Naive thymus-derived CD4-positive, alpha-beta T cell (primary cell): ENCODE results near the gene JADE3. TPM values are rescaled to one million over a fixed set of nuclear protein-coding genes. Genes with fewer than 3 reads are reported as not detected.

Experiments
- ATAC-seq: fragments of 150-1000 bp; cut with Tn5 transposase; 2 replicates; pipeline ENCODE4 v1.10.0; 2021; ENCODE audit warnings: mild to moderate bottlenecking, moderate library complexity
- CTCF ChIA-PET: fragments of 350-600 bp; sonication (Branson Sonifier 250); formaldehyde crosslinking; loops from one replicate; lab custom pipeline; 2021; ENCODE audit warnings: antibody characterized with exemption; lab: Charles Lee
- POLR2A ChIA-PET: fragments of 350-600 bp; sonication (Branson Sonifier 250); formaldehyde crosslinking; loops from one replicate; lab custom pipeline; 2021; ENCODE audit warnings: antibody characterized with exemption, inconsistent platforms; lab: Charles Lee
- DNase-seq, 9 donors: peaks; one replicate each; pipeline versions ENCODE4 v3.0.0 to v3.0.0-alpha.2; 2020 to 2022; ENCODE audit warnings: mixed read lengths in 1 of 9
- H3K27ac ChIP-seq: one replicate; pipeline ENCODE4 v1.7.0; 2013; ENCODE audit warnings: mild to moderate bottlenecking, low read depth, low read length, moderate library complexity
- H3K27me3 ChIP-seq, 2 donors: one replicate each; pipeline ENCODE4 v1.7.0; 2013; ENCODE audit warnings: low read length in 2 of 2, mild to moderate bottlenecking in 2 of 2, moderate library complexity in 2 of 2; ENCODE audit not compliant: control insufficient read depth in 2 of 2, insufficient read depth in 2 of 2
- H3K36me3 ChIP-seq, 3 experiments: 1 replicate in 2 of 3; 2 replicates in 1 of 3; pipeline ENCODE4 v1.7.0; 2013; ENCODE audit warnings: low read length in 3 of 3, mild to moderate bottlenecking in 3 of 3, moderate library complexity in 1 of 3; ENCODE audit not compliant: insufficient read depth in 3 of 3, control insufficient read depth in 2 of 3
- H3K4me1 ChIP-seq, 2 donors: one replicate each; pipeline ENCODE4 v1.7.0; 2013; ENCODE audit warnings: low read length in 2 of 2, mild to moderate bottlenecking in 2 of 2, moderate library complexity in 1 of 2; ENCODE audit not compliant: control insufficient read depth in 2 of 2, insufficient read depth in 2 of 2
- H3K4me3 ChIP-seq: 2 replicates; pipeline ENCODE4 v1.7.0; 2013; ENCODE audit warnings: mild to moderate bottlenecking, low read length
- H3K9me3 ChIP-seq, 3 experiments: 1 replicate in 2 of 3; 2 replicates in 1 of 3; pipeline ENCODE4 v1.7.0; 2013; ENCODE audit warnings: low read length in 3 of 3; ENCODE audit not compliant: control insufficient read depth in 2 of 3
- H3K27ac Mint-ChIP-seq, 9 donors: one replicate each; pipeline ENCODE4 v1.8.0; 2020 to 2022; ENCODE audit warnings: mixed read lengths in 9 of 9, mild to moderate bottlenecking in 8 of 9, moderate library complexity in 5 of 9, inconsistent platforms in 2 of 9
- H3K27me3 Mint-ChIP-seq, 5 donors: one replicate each; pipeline ENCODE4 v1.8.0; 2021 to 2022; ENCODE audit warnings: mixed read lengths in 5 of 5, mild to moderate bottlenecking in 1 of 5
- H3K36me3 Mint-ChIP-seq, 5 donors: one replicate each; pipeline ENCODE4 v1.8.0; 2020 to 2022; ENCODE audit warnings: mixed read lengths in 5 of 5, mild to moderate bottlenecking in 3 of 5, inconsistent platforms in 1 of 5
- H3K4me1 Mint-ChIP-seq, 7 donors: one replicate each; pipeline ENCODE4 v1.8.0; 2020 to 2022; ENCODE audit warnings: mixed read lengths in 7 of 7, mild to moderate bottlenecking in 3 of 7, inconsistent platforms in 1 of 7
- H3K4me3 Mint-ChIP-seq, 10 donors: one replicate each; pipeline ENCODE4 v1.8.0; 2020 to 2022; ENCODE audit warnings: mild to moderate bottlenecking in 10 of 10, mixed read lengths in 10 of 10, moderate library complexity in 6 of 10, inconsistent platforms in 2 of 10
- H3K9me3 Mint-ChIP-seq, 11 donors: one replicate each; pipeline ENCODE4 v1.8.0; 2020 to 2022; ENCODE audit warnings: mixed read lengths in 11 of 11, mild to moderate bottlenecking in 4 of 11, inconsistent platforms in 1 of 11, moderate library complexity in 1 of 11
- intact Hi-C, 2 donors: fragments of 100-400 bp; cut with micrococcal nuclease; formaldehyde crosslinking; loops; one replicate each; pipeline ENCODE4 v1.15.1; 2023
- polyA plus RNA-seq, 2 donors: library from polyadenylated mRNA; unstranded; fragments of 300-500 nt; fragmentation: Illumina TruSeq; gene quantifications; one replicate each; pipeline ENCODE4 v1.2.3, GENCODE V29; 2021
- total RNA-seq, 6 experiments: library from RNA in 5 of 6; stranded (reverse) in 5 of 6; gene quantifications; 1 replicate in 5 of 6; 2 replicates in 1 of 6; pipeline ENCODE4 v1.2.3 and lab custom pipeline; 2021 to 2026

JADE3 gene
- total and polyA plus RNA-seq, 7 experiments from 2014 or later, result 0.05 to 1.3 (median 0.16) TPM; not detected in 1

DNA sequence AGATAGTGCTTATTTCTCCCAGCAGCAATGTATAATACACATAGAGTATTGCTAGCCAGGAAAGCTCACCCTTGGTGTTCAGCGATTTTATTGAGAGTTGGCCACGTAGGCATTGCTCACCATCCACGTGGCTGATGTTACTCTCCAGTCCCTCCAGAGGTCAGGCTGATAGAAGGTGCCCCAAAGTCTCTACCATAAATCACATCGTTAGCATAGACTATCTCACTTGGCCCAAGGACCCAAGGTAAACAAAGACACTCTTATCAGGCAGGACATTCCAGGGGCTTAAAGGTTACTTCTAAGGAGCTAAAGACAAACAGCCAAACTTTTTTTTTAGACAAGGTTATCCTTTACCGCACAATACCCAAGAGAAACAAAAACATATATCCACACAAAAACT is 135.8 kb downstream of the JADE3 start:
- Mint-ChIP-seq H3K4me3 (no peak overlapping the region), H3K36me3 (no peaks in the 10 kb centered on the region), H3K27ac (no peak overlapping the region), H3K27me3 (peaks cover 0 to 6% (median 4%) of the 10 kb centered on the region in 5 donors), H3K4me1 (no peaks in the 10 kb centered on the region), H3K9me3 (peaks cover 0 to 19% (median 11%) of the 10 kb centered on the region in 11 donors)
- Histone ChIP-seq H3K4me3 (no peak overlapping the region), H3K9me3 (no peaks in the 10 kb centered on the region), H3K27ac (no peak overlapping the region), H3K27me3 (no peaks in the 10 kb centered on the region), H3K36me3 (no peaks in the 10 kb centered on the region), H3K4me1 (no peaks in the 10 kb centered on the region)
- ATAC-seq, result no peak
- DNase-seq, result no peak
- ChIA-PET CTCF (no interaction called here), POLR2A (no interaction called here)
- intact Hi-C loops, result no loop called here

DNA sequence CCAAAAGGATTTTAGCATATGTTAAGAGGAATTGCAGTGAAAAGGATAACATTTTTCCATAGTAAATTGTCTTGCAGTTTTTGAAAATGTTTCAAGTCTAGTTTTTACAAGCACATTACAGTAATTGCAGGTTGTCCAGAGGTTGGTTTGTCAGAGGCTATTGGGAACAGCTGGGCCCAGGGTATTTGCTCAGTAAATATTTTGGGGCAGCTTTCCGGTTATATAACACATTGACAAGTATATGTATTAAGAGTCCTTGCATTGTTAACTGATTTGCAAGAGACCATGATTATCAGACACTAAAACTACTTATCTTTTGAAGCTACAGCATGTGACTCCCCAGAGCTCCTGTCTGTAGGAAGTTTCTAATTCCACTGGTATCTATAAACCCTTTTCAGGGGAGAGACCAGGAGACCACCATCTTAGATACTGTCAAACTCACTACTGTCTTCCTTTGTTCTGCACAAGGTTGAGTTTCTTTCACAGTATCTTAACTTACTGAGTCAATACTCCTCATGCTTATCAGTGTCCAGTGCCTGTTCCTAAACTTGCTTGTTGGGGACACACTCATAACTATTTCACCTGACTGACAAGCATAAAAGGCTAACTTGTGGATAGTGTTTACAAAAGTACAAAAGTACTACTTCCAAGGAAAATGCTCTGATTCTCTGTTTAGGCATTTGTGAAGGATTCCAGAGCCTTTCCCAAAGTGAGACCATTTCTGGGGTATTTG is 147.1 kb downstream of the JADE3 start:
- DNase-seq, result no peak
- no peaks in the 10 kb centered on the region for H3K36me3 Mint-ChIP-seq
- ATAC-seq, result no peak
- Histone ChIP-seq H3K36me3 (no peaks in the 10 kb centered on the region), H3K27ac (no peak overlapping the region), H3K9me3 (no peaks in the 10 kb centered on the region), H3K4me3 (no peak overlapping the region), H3K27me3 (no peaks in the 10 kb centered on the region), H3K4me1 (no peaks in the 10 kb centered on the region)
- intact Hi-C loops, result no loop called here
- ChIA-PET POLR2A (no interaction called here), CTCF (interaction anchor here (0.6 kb wide), 1 partner anchor 28 kb away, joined by 3 read pairs; no protein-coding TSS in a partner anchor)
- no peak overlapping the region for H3K4me3 Mint-ChIP-seq
- H3K27ac Mint-ChIP-seq, result no peak overlapping the region
- no peaks in the 10 kb centered on the region for H3K9me3 Mint-ChIP-seq
- no peaks in the 10 kb centered on the region for H3K4me1 Mint-ChIP-seq
- H3K27me3 Mint-ChIP-seq, result peaks cover 0 to 6% (median 0%) of the 10 kb centered on the region in 5 donors

DNA sequence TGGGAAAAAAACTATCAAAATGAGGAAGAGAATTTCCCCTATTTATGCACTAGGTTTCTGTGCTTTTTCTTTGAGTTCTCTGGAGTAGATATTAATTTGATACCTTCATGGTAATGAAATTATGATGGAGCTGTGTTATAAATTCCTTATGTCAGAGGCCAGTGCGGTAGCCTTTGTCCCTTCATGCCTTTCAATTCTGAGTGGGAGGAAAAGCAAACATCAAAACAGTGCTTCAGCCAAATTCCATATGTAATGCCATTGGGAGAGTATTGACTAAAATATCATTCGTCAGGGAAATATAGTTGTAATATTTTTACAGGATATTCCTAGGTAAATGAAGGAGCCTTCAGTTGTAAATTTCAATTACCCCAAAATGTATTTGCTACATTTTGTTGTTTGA is 148.5 kb downstream of the JADE3 start:
- Histone ChIP-seq H3K4me1 (no peaks in the 10 kb centered on the region), H3K36me3 (no peaks in the 10 kb centered on the region), H3K9me3 (no peaks in the 10 kb centered on the region), H3K27ac (no peak overlapping the region), H3K4me3 (no peak overlapping the region), H3K27me3 (no peaks in the 10 kb centered on the region)
- DNase-seq (no peak), ATAC-seq (no peak)
- no peaks in the 10 kb centered on the region for H3K4me1 Mint-ChIP-seq
- H3K27ac Mint-ChIP-seq, result no peak overlapping the region
- H3K36me3 Mint-ChIP-seq, result no peaks in the 10 kb centered on the region
- H3K27me3 Mint-ChIP-seq, result peaks cover 0 to 6% (median 0%) of the 10 kb centered on the region in 5 donors
- H3K9me3 Mint-ChIP-seq, result no peaks in the 10 kb centered on the region
- H3K4me3 Mint-ChIP-seq, result no peak overlapping the region
- intact Hi-C loops, result no loop called here
- POLR2A ChIA-PET, result interaction anchor here (0.6 kb wide), 1 partner anchor 438 kb away, joined by 3 read pairs; no protein-coding TSS in a partner anchor
- CTCF ChIA-PET, result no interaction called here

- no peak overlapping the region for H3K4me3 Mint-ChIP-seq
- no peaks in the 10 kb centered on the region for H3K27me3 ChIP-seq
- DNase-seq (no peak), ATAC-seq (no peak)
- no peaks in the 10 kb centered on the region for H3K4me1 ChIP-seq
- peaks cover 0 to 6% (median 0%) of the 10 kb centered on the region in 5 donors for H3K27me3 Mint-ChIP-seq
- no peaks in the 10 kb centered on the region for H3K36me3 Mint-ChIP-seq
- no peaks in the 10 kb centered on the region for H3K9me3 Mint-ChIP-seq
- H3K27ac Mint-ChIP-seq, result no peak overlapping the region
- no peaks in the 10 kb centered on the region for H3K36me3 ChIP-seq
- intact Hi-C loops, result no loop called here
- ChIA-PET POLR2A (interaction anchor here (0.6 kb wide), 1 partner anchor 439 kb away, joined by 3 read pairs; no protein-coding TSS in a partner anchor), CTCF (interaction anchor here (0.7 kb wide), 1 partner anchor 27 kb away, joined by 3 read pairs; no protein-coding TSS in a partner anchor)
- no peaks in the 10 kb centered on the region for H3K4me1 Mint-ChIP-seq
- no peaks in the 10 kb centered on the region for H3K9me3 ChIP-seq
- H3K27ac ChIP-seq, result no peak overlapping the region
- H3K4me3 ChIP-seq, result no peak overlapping the region
These were observed 149.2 kb downstream of the JADE3 start for GRCh38 chrX:47061238-47061919.

- H3K4me3 Mint-ChIP-seq, result no peak overlapping the region
- H3K4me1 Mint-ChIP-seq, result no peaks in the 10 kb centered on the region
- H3K27ac ChIP-seq, result no peak overlapping the region
- H3K4me3 ChIP-seq, result no peak overlapping the region
- ChIA-PET POLR2A (no interaction called here), CTCF (no interaction called here)
- H3K27ac Mint-ChIP-seq, result no peak overlapping the region
- no peaks in the 10 kb centered on the region for H3K9me3 ChIP-seq
- ATAC-seq, result no peak
- no peak for DNase-seq
- no peaks in the 10 kb centered on the region for H3K36me3 Mint-ChIP-seq
- no peaks in the 10 kb centered on the region for H3K9me3 Mint-ChIP-seq
- H3K4me1 ChIP-seq, result no peaks in the 10 kb centered on the region
- H3K27me3 Mint-ChIP-seq, result peaks cover 0 to 6% (median 0%) of the 10 kb centered on the region in 5 donors
- H3K36me3 ChIP-seq, result no peaks in the 10 kb centered on the region
- intact Hi-C loops, result no loop called here
- no peaks in the 10 kb centered on the region for H3K27me3 ChIP-seq
These were observed 151.0 kb downstream of the JADE3 start for GRCh38 chrX:47063179-47063578.

- POLR2A ChIA-PET, result no interaction called here
- CTCF ChIA-PET, result no interaction called here
- no peak for ATAC-seq
These were observed 156.0 kb downstream of the JADE3 start for GRCh38 chrX:47068214-47068613.

More at GRCh38 chrX:47068214-47068613, 156.0 kb downstream of the JADE3 start:
- Mint-ChIP-seq H3K4me3 (no peak overlapping the region), H3K36me3 (no peaks in the 10 kb centered on the region), H3K9me3 (no peaks in the 10 kb centered on the region), H3K4me1 (no peaks in the 10 kb centered on the region), H3K27me3 (no peaks in the 10 kb centered on the region), H3K27ac (no peak overlapping the region)
- Histone ChIP-seq H3K27me3 (no peaks in the 10 kb centered on the region), H3K27ac (no peak overlapping the region), H3K36me3 (no peaks in the 10 kb centered on the region), H3K4me3 (no peak overlapping the region), H3K4me1 (no peaks in the 10 kb centered on the region), H3K9me3 (no peaks in the 10 kb centered on the region)
- intact Hi-C loops, result no loop called here
- no peak for DNase-seq
